SJSA1 (cell line): ENCODE data around the gene PEX14. TPM values are rescaled to one million over a fixed set of nuclear protein-coding genes. Genes with fewer than 3 reads are reported as not detected.

Experiments used
- DNase-seq, 2 experiments: peaks; one replicate each; pipeline ENCODE4 v3.0.0-alpha.2; 2015 to 2020; ENCODE audit warnings: low spot score in 2 of 2, low read depth in 1 of 2
- H3K27ac ChIP-seq: fragments of 250-450 bp; sonication (Bioruptor Pico); 2 replicates; pipeline ENCODE4 v1.5.1; 2020; ENCODE audit warnings: mild to moderate bottlenecking, moderate library complexity
- H3K27me3 ChIP-seq: fragments of 250-450 bp; sonication (Bioruptor Pico); replicated peaks from 2 replicates; pipeline ENCODE4 v1.5.1; 2020; ENCODE audit warnings: mild to moderate bottlenecking, moderate library complexity
- H3K36me3 ChIP-seq: fragments of 250-450 bp; sonication (Bioruptor Pico); 2 replicates; pipeline ENCODE4 v1.5.1; 2020; ENCODE audit warnings: mild to moderate bottlenecking
- H3K4me1 ChIP-seq: fragments of 250-450 bp; sonication (Bioruptor Pico); replicated peaks from 2 replicates; pipeline ENCODE4 v1.6.1; 2021; ENCODE audit warnings: mild to moderate bottlenecking
- H3K4me3 ChIP-seq: fragments of 250-450 bp; sonication (Bioruptor Pico); 2 replicates; pipeline ENCODE4 v1.5.1; 2020; ENCODE audit warnings: mild to moderate bottlenecking
- H3K9me3 ChIP-seq: fragments of 250-450 bp; sonication (Bioruptor Pico); replicated peaks from 2 replicates; pipeline ENCODE4 v1.5.1; 2020; ENCODE audit warnings: mild to moderate bottlenecking
- total RNA-seq: library from RNA; depleted of rRNA; stranded (reverse); fragments of >200 nt; shearing (Covaris generic); gene quantifications from 2 replicates; pipeline ENCODE4 v1.2.3, GENCODE V29; 2014

Gene PEX14
- total RNA-seq, 1 experiment from 2014 or later = 13.8 TPM

DNA sequence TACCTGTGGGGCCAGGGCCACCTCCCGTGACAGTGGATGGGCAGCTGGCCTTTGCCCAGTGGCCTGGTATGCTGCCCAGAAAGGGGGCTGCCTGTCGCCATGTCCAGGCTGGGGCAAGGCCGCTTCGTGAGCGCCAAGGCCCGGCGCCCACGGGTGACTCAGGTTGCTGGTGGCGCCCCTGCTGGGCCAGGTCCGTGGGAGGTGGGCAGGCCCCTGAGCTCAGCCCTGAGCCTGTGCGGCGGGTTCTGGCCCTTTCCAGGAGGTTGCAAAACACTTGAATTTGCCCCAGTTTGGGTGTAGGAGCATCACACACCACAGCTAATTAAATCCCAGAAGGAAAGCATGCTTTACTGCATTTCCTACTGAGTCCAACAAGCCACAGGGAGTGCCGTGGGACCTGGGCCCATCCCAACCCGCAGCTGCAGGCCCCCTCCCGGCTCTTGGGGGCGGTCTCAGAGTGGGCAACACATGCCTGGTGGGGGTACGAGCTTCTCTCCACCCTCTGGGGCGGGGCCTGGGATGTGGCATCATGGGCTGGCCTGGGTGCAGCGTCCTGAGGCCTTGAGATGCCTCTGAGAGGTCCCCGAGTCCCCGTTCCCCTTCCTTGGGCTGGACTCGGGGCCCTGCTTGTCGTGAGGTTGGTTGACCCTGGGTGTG lies 159.8 kb downstream of the PEX14 start:
- no peak for DNase-seq
- Histone ChIP-seq H3K4me3 (no peak overlapping the region), H3K27me3 (peaks cover 13% of the 10 kb centered on the region), H3K9me3 (no peaks in the 10 kb centered on the region), H3K27ac (no peak overlapping the region), H3K4me1 (peaks cover 12% of the 10 kb centered on the region), H3K36me3 (peaks cover 2% of the 10 kb centered on the region; the same call in 1 of the 2 replicates)

GRCh38 chr1:10635085-10635896 lies 160.5 kb downstream of the PEX14 start:
- H3K9me3 ChIP-seq = no peaks in the 10 kb centered on the region
- peak in 1 of 2 experiments; percentile 27 for DNase-seq
- peaks cover 12% of the 10 kb centered on the region for H3K4me1 ChIP-seq
- H3K27me3 ChIP-seq = peaks cover 14% of the 10 kb centered on the region
- no peak overlapping the region for H3K27ac ChIP-seq
- H3K4me3 ChIP-seq = no peak overlapping the region
- no peaks in the 10 kb centered on the region for H3K36me3 ChIP-seq

DNA sequence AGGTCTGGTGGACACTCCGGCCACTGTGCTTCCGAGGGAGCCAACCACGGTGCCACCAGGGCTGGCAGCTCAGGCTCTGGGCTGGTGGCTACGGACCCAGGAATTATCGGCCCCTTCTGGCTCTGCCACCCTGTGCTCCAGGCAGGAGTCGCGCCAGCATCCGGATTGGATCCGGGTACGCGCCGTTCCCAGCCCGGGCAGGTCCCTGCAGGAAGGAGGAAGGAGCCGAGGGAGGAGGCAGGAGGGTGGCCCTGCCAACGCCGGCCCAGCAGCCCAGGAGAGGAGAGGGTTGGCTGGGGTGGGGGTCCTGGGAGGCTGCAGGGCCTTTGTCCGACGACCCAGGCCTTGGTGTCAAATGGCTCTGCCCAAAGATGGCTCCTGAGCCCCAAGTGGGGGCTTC lies 161.2 kb downstream of the PEX14 start:
- no peak overlapping the region for H3K27ac ChIP-seq
- H3K4me3 ChIP-seq = no peak overlapping the region
- peaks cover 14% of the 10 kb centered on the region for H3K27me3 ChIP-seq
- no peak for DNase-seq
- H3K9me3 ChIP-seq = no peaks in the 10 kb centered on the region
- H3K4me1 ChIP-seq = peaks cover 12% of the 10 kb centered on the region
- no peaks in the 10 kb centered on the region for H3K36me3 ChIP-seq

- Histone ChIP-seq H3K4me3 (no peak overlapping the region), H3K27ac (no peak overlapping the region), H3K9me3 (no peaks in the 10 kb centered on the region), H3K27me3 (peaks cover 14% of the 10 kb centered on the region), H3K36me3 (no peaks in the 10 kb centered on the region), H3K4me1 (peaks cover 12% of the 10 kb centered on the region)
- DNase-seq = no peak
Observed at GRCh38 chr1:10637400-10637799, 162.7 kb downstream of the PEX14 start.

DNA sequence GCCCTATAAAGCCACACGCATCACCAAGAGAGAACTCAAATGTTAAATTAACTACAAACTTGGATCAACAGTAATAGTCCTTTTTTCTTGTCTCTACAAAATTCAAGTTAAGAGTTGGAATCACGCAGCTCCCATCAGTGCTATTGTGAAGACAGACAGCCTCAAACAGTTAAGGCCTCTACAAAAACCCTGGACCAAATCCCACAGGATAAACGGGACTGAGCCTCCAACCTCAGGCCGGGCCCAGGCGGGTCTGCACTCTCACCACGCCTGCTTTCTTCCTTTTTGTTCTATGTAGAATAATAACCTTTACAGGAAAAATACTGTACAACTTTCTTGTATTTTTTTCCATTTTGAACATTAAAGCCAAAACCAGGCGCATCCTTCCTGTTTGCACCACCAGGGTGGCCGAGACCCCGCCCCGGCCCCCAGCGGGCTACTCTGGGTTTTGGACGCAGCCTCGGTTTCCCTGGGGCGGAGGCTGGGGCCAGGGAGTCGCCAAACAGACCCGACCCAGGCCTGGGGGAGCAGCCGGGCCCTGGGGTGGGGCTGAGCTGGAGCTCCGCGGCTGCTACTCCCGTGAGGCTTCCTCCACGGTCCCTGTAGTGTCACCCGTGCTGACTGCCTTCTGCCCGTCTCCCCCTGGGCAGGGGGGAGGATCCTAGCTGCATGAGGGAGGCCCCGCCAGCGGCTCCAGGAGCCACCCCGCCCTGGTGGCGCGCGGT lies 163.2 kb downstream of the PEX14 start:
- DNase-seq = no peak
- Histone ChIP-seq H3K4me1 (peaks cover 12% of the 10 kb centered on the region), H3K9me3 (no peaks in the 10 kb centered on the region), H3K36me3 (no peaks in the 10 kb centered on the region), H3K4me3 (no peak overlapping the region), H3K27me3 (peaks cover 14% of the 10 kb centered on the region), H3K27ac (no peak overlapping the region)

GRCh38 chr1:10638559-10639005 lies 163.8 kb downstream of the PEX14 start:
- no peak overlapping the region for H3K4me3 ChIP-seq
- no peaks in the 10 kb centered on the region for H3K36me3 ChIP-seq
- H3K4me1 ChIP-seq = peaks cover 12% of the 10 kb centered on the region
- no peak overlapping the region for H3K27ac ChIP-seq
- H3K27me3 ChIP-seq = peaks cover 14% of the 10 kb centered on the region
- no peaks in the 10 kb centered on the region for H3K9me3 ChIP-seq
- no peak for DNase-seq

DNA sequence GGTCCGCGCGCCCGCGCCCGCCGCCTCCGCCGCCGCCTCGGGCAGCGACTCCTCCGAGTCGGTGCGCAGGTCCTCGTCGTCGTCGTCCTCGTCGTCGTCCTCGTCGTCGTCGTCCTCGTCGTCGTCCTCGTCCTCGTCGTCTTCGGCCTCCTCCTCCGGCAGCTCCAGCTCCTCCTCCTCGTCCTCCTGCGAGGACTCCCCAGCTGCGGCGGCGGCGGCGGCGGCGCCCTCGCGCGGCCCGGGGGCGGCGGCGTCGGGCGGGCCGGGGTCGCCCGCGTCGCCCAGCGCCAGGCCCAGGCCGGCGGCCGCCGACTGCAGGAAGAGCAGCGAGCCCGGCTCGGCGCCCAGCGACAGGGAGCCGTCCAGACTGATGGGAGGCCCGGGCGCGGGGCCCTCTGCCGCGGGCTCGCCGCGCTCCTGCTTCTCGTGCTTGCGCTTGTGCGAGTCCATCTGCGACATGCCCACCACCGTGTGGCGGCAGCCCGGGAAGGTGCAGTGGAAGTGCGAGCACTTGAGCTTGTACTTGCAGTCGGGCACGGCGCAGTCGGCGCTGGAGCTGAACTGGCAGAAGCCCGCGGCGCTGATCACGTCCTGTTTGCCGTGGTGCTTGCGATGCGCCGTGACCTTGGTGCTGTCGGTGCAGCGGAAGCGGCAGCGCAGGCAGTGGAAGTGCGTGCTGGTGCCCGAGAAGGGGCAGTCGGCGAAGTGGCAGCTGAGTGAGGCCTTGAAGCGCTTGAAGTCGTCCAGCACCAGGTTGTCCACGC lies 164.4 kb downstream of the PEX14 start:
- no peak for DNase-seq

DNA sequence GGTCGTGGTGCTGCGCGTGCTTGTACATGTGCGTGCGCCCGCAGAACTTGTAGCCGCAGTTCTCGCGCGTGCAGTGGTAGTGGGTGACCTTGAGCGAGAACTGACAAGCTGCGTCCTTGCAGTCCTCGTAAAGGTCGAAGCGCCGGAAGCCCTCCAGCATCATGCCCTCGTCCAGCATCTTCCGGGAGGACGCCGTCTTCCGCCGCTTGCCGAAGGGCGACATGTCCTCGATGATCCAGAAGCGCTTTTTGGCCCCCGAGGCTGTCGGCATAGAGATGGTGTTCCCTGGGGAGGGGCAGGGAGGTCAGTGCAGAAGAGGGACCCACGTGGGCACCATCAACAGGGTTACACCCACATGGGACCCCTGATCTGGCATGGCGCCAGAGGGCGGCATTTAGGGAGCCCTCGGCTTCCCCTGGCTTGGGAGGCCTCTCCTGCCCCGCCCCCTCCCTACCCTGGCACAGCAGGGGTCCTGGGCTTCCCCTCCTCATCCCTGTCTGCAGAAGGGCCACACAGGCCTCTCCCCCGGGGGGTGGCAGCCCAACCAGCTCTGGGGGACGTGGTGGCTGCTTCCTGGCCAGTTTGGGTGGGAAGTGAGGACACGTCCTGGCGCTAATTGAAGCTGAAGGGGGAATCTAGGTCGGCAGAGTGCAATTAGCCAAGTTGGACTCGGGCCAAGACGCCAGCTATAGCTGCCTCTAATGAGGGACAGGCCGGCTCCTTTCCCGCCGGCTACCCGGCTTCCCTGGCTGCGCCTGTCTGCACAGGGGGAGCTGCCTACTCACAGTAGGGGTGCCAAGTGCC lies 165.2 kb downstream of the PEX14 start:
- Histone ChIP-seq H3K27ac (no peak overlapping the region), H3K27me3 (peaks cover 14% of the 10 kb centered on the region), H3K4me3 (no peak overlapping the region), H3K4me1 (peaks cover 7% of the 10 kb centered on the region), H3K36me3 (no peaks in the 10 kb centered on the region), H3K9me3 (no peaks in the 10 kb centered on the region)
- DNase-seq = no peak

More for the DNA sequence above, 164.4 kb downstream of the PEX14 start:
- Histone ChIP-seq H3K27me3 (peaks cover 14% of the 10 kb centered on the region), H3K9me3 (no peaks in the 10 kb centered on the region), H3K27ac (no peak overlapping the region), H3K4me1 (peaks cover 12% of the 10 kb centered on the region), H3K4me3 (no peak overlapping the region), H3K36me3 (no peaks in the 10 kb centered on the region)

GRCh38 chr1:10640843-10641553 lies 166.2 kb downstream of the PEX14 start:
- DNase-seq = no peak
- Histone ChIP-seq H3K27me3 (peaks cover 14% of the 10 kb centered on the region), H3K9me3 (no peaks in the 10 kb centered on the region), H3K4me3 (no peak overlapping the region), H3K27ac (no peak overlapping the region), H3K4me1 (no peaks in the 10 kb centered on the region; the same call in 1 of the 2 replicates), H3K36me3 (no peaks in the 10 kb centered on the region)

DNA sequence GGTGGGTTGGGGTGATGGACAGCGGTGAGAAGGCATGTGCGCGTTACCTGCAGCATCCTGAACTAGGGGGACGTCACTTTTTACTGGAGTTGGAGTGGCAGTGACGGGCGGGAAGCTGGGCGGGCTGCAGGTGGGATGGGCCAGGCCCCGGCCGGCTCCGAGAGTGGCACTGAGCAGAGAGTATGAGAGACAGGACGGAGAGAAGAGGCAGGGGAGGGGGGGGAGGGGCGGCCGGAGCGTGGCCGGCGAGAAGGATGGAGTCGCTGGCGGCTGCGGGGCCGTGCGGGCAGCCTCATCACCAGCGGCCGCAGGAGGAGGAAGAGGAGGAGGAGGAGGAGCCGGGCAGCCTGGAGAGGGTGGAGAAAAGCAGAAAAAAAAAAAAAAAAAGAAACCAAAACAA lies 167.2 kb downstream of the PEX14 start:
- Histone ChIP-seq H3K27me3 (peaks cover 14% of the 10 kb centered on the region), H3K9me3 (no peaks in the 10 kb centered on the region), H3K4me1 (no peaks in the 10 kb centered on the region), H3K4me3 (no peak overlapping the region), H3K36me3 (no peaks in the 10 kb centered on the region), H3K27ac (no peak overlapping the region)
- DNase-seq = no peak

GRCh38 chr1:10642403-10643080 lies 167.8 kb downstream of the PEX14 start:
- Histone ChIP-seq H3K27me3 (peaks cover 14% of the 10 kb centered on the region), H3K4me1 (no peaks in the 10 kb centered on the region), H3K36me3 (no peaks in the 10 kb centered on the region), H3K27ac (no peak overlapping the region), H3K9me3 (no peaks in the 10 kb centered on the region), H3K4me3 (no peak overlapping the region)
- no peak for DNase-seq
